ENCODE results near the gene BICRA. TPM values are rescaled to one million over a fixed set of nuclear protein-coding genes. Genes with fewer than 3 reads are reported as not detected.
A peak's percentile ranks its signal among the peaks of the same experiment; 100 is the strongest.

The BICRA gene
- total and polyA plus RNA-seq, 2 experiments from 2014 or later, result 3.4 to 5.4 TPM

DNA sequence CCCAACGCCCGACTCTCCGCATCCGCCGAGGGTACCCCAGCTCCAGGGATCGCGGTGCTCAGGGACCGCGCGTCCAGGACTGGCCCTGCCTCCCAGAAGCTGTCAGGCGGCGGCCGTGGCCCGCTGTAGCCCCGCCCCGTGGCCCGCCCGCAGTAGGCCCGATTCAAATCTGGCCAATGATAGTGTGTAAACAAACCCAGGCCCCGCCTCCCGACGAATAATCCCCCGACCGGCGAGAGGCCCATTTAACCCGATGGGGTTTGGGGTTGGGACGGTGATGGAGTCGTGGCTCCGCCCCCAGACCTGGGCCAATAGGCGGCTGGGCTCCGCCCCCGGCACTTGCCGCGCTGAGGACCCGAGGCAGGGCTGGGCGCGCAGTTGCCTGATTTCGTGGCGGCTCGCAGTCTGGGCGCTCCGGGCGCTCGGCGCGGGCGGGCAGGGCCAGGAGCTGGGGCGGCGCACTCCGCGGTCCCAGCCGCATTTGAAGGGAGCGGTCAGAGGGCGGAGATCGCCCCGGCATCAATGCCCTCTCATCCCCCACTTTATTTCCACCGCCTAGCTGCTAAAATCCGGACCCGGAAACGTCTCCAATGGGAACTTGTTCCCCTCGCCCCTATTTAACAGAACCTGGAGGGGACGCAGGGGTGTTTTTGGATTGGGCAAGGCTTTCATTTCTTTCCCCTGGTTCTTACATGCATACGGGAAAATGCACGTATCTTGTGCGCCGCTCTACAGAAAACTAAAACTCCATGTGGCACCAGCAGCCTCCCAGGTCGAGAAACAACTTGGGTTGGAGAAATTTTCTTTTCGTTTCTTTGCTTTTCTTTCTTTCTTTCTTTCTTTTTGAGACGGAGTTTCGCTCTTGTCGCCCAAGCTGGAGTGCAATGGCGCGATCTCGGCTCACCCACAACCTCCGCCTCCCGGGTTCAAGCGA, 8.4 kb upstream of the BICRA start:
- TF ChIP-seq CTCF (IDR thresholded peaks at IDR 0.05; ENCODE audit: poor library complexity), result no peak
- no peaks in the 10 kb centered on the region for H3K36me3 ChIP-seq (replicated peaks; ENCODE audit: insufficient read depth, low read depth)
- H2AFZ ChIP-seq, result peak overlapping the region; percentile 64

GRCh38 chr19:47601180-47601904, 7.6 kb upstream of the BICRA start:
- DNase-seq (ENCODE audit: low spot score), result peak; percentile 59
- Histone ChIP-seq H3K36me3 (replicated peaks; ENCODE audit: insufficient read depth, low read depth) (no peaks in the 10 kb centered on the region), H3K4me2 (peak overlapping the region; percentile 80), H3K79me2 (no peaks in the 10 kb centered on the region), H3K27ac (peak overlapping the region; percentile 85), H3K9me2 (replicated peaks; ENCODE audit: insufficient read depth) (no peaks in the 10 kb centered on the region), H3K9me3 (ENCODE audit: low read depth) (no peaks in the 10 kb centered on the region), H3K27me3 (no peaks in the 10 kb centered on the region), H2AFZ (peak overlapping the region; percentile 64), H4K20me1 (ENCODE audit: insufficient read depth, poor library complexity, severe bottlenecking) (no peaks in the 10 kb centered on the region), H3K4me3 (peak overlapping the region; percentile 21), H3K4me1 (ENCODE audit: insufficient read depth) (peaks cover 12% of the 10 kb centered on the region)
- WGBS (ENCODE audit: low lambda C conversion rate, missing lambda C conversion rate), result 81% methylated on average over 17 of the region's 17 CpGs
- TF ChIP-seq CTCF (IDR thresholded peaks at IDR 0.05; ENCODE audit: poor library complexity) (no peak), EZH2phosphoT487 (IDR thresholded peaks at IDR 0.05; ENCODE audit: low read depth, severe bottlenecking, unreplicated experiment) (no peak), EZH2 (IDR thresholded peaks at IDR 0.05; ENCODE audit: borderline replicate concordance) (no peak)

More for the DNA sequence above, 8.4 kb upstream of the BICRA start:
- Histone ChIP-seq H3K4me3 (peak overlapping the region; percentile 21), H3K79me2 (no peaks in the 10 kb centered on the region), H3K27ac (peak overlapping the region; percentile 85), H3K27me3 (no peaks in the 10 kb centered on the region), H3K9me2 (replicated peaks; ENCODE audit: insufficient read depth) (no peaks in the 10 kb centered on the region), H3K4me2 (peak overlapping the region; percentile 80), H3K9me3 (ENCODE audit: low read depth) (no peaks in the 10 kb centered on the region), H4K20me1 (ENCODE audit: insufficient read depth, poor library complexity, severe bottlenecking) (no peaks in the 10 kb centered on the region), H3K4me1 (ENCODE audit: insufficient read depth) (peaks cover 12% of the 10 kb centered on the region)
- DNase-seq (ENCODE audit: low spot score), result peak; percentile 100
- 6% methylated on average over 75 of the region's 77 CpGs for WGBS (ENCODE audit: low lambda C conversion rate, missing lambda C conversion rate)

- H2AFZ ChIP-seq, result no peak overlapping the region
- WGBS (ENCODE audit: low lambda C conversion rate, missing lambda C conversion rate), result 78% methylated on average over 13 of the region's 13 CpGs
- no peak overlapping the region for H3K27ac ChIP-seq
- no peak for DNase-seq (ENCODE audit: low spot score)
- no peaks in the 10 kb centered on the region for H3K9me3 ChIP-seq (ENCODE audit: low read depth)
- H3K79me2 ChIP-seq, result peaks cover 15% of the 10 kb centered on the region
- H4K20me1 ChIP-seq (ENCODE audit: insufficient read depth, poor library complexity, severe bottlenecking), result no peaks in the 10 kb centered on the region
- no peak overlapping the region for H3K4me3 ChIP-seq
- no peaks in the 10 kb centered on the region for H3K27me3 ChIP-seq
- no peaks in the 10 kb centered on the region for H3K36me3 ChIP-seq (replicated peaks; ENCODE audit: insufficient read depth, low read depth)
- H3K4me2 ChIP-seq, result no peak overlapping the region
- H3K4me1 ChIP-seq (ENCODE audit: insufficient read depth), result peaks cover 16% of the 10 kb centered on the region
- TF ChIP-seq EZH2 (IDR thresholded peaks at IDR 0.05; ENCODE audit: borderline replicate concordance) (no peak), CTCF (IDR thresholded peaks at IDR 0.05; ENCODE audit: poor library complexity) (no peak), EZH2phosphoT487 (IDR thresholded peaks at IDR 0.05; ENCODE audit: low read depth, severe bottlenecking, unreplicated experiment) (no peak)
- no peaks in the 10 kb centered on the region for H3K9me2 ChIP-seq (replicated peaks; ENCODE audit: insufficient read depth)
Observed at GRCh38 chr19:47603706-47604565, 5.0 kb upstream of the BICRA start.

Data from hepatocyte (in vitro differentiated cells).